SH-SY5Y (cell line): ENCODE data around the gene CACNG6.

Experiments used
- GATA2 ChIP-seq: IDR thresholded peaks from 2 replicates; pipeline ENCODE4 v1.6.1; 2011; ENCODE audit warnings: mild to moderate bottlenecking, low read depth, low read length
- GATA3 ChIP-seq: IDR thresholded peaks from 2 replicates; pipeline ENCODE4 v1.6.1; 2011; ENCODE audit warnings: low read depth, mild to moderate bottlenecking, low read length, moderate library complexity

- TF ChIP-seq GATA2 (no peak), GATA3 (no peak)
These were observed 18.0 kb downstream of the CACNG6 start for GRCh38 chr19:54009440-54009839.
